Measurements from ENCODE around the gene MRAP2.
"Not testable (repeated sequence)": the region's sequence is repeated elsewhere in the genome, so short reads cannot be mapped to it uniquely, and the experiment has no call there.

Gene MRAP2

GRCh38 chr6:84081222-84081621, 47.6 kb downstream of the MRAP2 start:
- no peak for DNase-seq

GRCh38 chr6:84082689-84083265, 49.2 kb downstream of the MRAP2 start:
- DNase-seq, result no peak

GRCh38 chr6:84084705-84085104, 51.1 kb downstream of the MRAP2 start:
- DNase-seq, result not testable (repeated sequence)

- DNase-seq, result no peak
These were observed 52.5 kb downstream of the MRAP2 start for GRCh38 chr6:84086056-84086455.

GRCh38 chr6:84086545-84087429, 53.2 kb downstream of the MRAP2 start:
- DNase-seq, result no peak

- no peak for DNase-seq
These were observed 55.5 kb downstream of the MRAP2 start for GRCh38 chr6:84089081-84089480.

- DNase-seq, result no peak
These were observed 56.0 kb downstream of the MRAP2 start for GRCh38 chr6:84089552-84089951.

GRCh38 chr6:84093441-84094435, 60.2 kb downstream of the MRAP2 start:
- DNase-seq, result no peak

GRCh38 chr6:84095156-84095555, 61.6 kb downstream of the MRAP2 start:
- DNase-seq, result no peak

- DNase-seq, result no peak
These were observed 69.5 kb downstream of the MRAP2 start for GRCh38 chr6:84103029-84103428.

GRCh38 chr6:84105215-84105924, 71.8 kb downstream of the MRAP2 start:
- not testable (repeated sequence) for DNase-seq

GRCh38 chr6:84107495-84107894, 73.9 kb downstream of the MRAP2 start:
- no peak for DNase-seq

GRCh38 chr6:84111351-84111750, 77.8 kb downstream of the MRAP2 start:
- not testable (repeated sequence) for DNase-seq

GRCh38 chr6:84114933-84115594, 81.5 kb downstream of the MRAP2 start:
- DNase-seq, result not testable (repeated sequence)

- DNase-seq, result no peak
These were observed 84.6 kb downstream of the MRAP2 start for GRCh38 chr6:84118191-84118590.

GRCh38 chr6:84119277-84119676, 85.7 kb downstream of the MRAP2 start:
- DNase-seq, result no peak

GRCh38 chr6:84123186-84123585, 89.6 kb downstream of the MRAP2 start:
- DNase-seq, result no peak

- DNase-seq, result not testable (repeated sequence)
These were observed 96.0 kb downstream of the MRAP2 start for GRCh38 chr6:84129588-84129987.

- not testable (repeated sequence) for DNase-seq
These were observed 99.8 kb downstream of the MRAP2 start for GRCh38 chr6:84133385-84133784.

- DNase-seq, result no peak
These were observed 101.7 kb downstream of the MRAP2 start for GRCh38 chr6:84135291-84135690.

- DNase-seq, result no peak
These were observed 102.9 kb downstream of the MRAP2 start for GRCh38 chr6:84136364-84137050.

All from SHP77 (cell line).